GOT3 (cell line): ENCODE results near the gene PRODH2.
"Not testable (repeated sequence)": the region's sequence is repeated elsewhere in the genome, so short reads cannot be mapped to it uniquely, and the experiment has no call there.

Source experiments
- DNase-seq: peaks from one replicate; lab custom pipeline; 2025; ENCODE audit warnings: mixed read lengths; lab: John Stamatoyannopoulos, UW

The PRODH2 gene

GRCh38 chr19:35781650-35782049, 31.0 kb downstream of the PRODH2 start:
- no peak for DNase-seq

GRCh38 chr19:35780717-35781116, 31.9 kb downstream of the PRODH2 start:
- no peak for DNase-seq

GRCh38 chr19:35780058-35780457, 32.6 kb downstream of the PRODH2 start:
- DNase-seq: no peak

GRCh38 chr19:35779033-35779432, 33.6 kb downstream of the PRODH2 start:
- DNase-seq: no peak

GRCh38 chr19:35777961-35778360, 34.7 kb downstream of the PRODH2 start:
- DNase-seq: no peak

GRCh38 chr19:35777086-35777841, 35.4 kb downstream of the PRODH2 start:
- DNase-seq: no peak

GRCh38 chr19:35776102-35776788, 36.4 kb downstream of the PRODH2 start:
- no peak for DNase-seq

GRCh38 chr19:35775298-35776101, 37.1 kb downstream of the PRODH2 start, which contains the start of gene ARHGAP33:
Gene ARHGAP33 (plus strand): TSS chr19:35775564. CDS start chr19:35775659, 95 bp downstream.
- peak; percentile 92 for DNase-seq

- DNase-seq: no peak
These were observed 37.7 kb downstream of the PRODH2 start for GRCh38 chr19:35775046-35775297.

- no peak for DNase-seq
These were observed 38.2 kb downstream of the PRODH2 start for GRCh38 chr19:35774274-35775045.

- DNase-seq: no peak
These were observed 39.4 kb downstream of the PRODH2 start for GRCh38 chr19:35773020-35773806.

- not testable (repeated sequence) for DNase-seq
These were observed 40.3 kb downstream of the PRODH2 start for GRCh38 chr19:35772362-35772761.

GRCh38 chr19:35768082-35768421, 44.6 kb downstream of the PRODH2 start:
- no peak for DNase-seq

GRCh38 chr19:35767288-35768081, 45.2 kb downstream of the PRODH2 start:
- DNase-seq: no peak

- DNase-seq: no peak
These were observed 46.0 kb downstream of the PRODH2 start for GRCh38 chr19:35766571-35767104.

- DNase-seq: no peak
These were observed 48.0 kb downstream of the PRODH2 start for GRCh38 chr19:35764432-35765315.

GRCh38 chr19:35760711-35761349, 51.8 kb downstream of the PRODH2 start:
- DNase-seq: no peak

GRCh38 chr19:35759697-35760096, 52.9 kb downstream of the PRODH2 start:
- DNase-seq: no peak
